A549 (cell line): ENCODE data around the gene G6PC2.

ENCODE experiments used
- BHLHE40 ChIP-seq: IDR thresholded peaks from 2 replicates; pipeline ENCODE4 v1.6.1; 2012; ENCODE audit warnings: low read depth, low read length, inconsistent platforms
- CEBPB ChIP-seq, 2 experiments: fragments of >200 bp in 1 of 2; sonication (Bioruptor Twin) in 1 of 2; formaldehyde crosslinking in 1 of 2; IDR thresholded peaks; 2 replicates each; pipeline ENCODE4 v1.6.1; 2012 to 2016
- CHD2 ChIP-seq: fragments of 150-350 bp; IDR thresholded peaks from 2 replicates; pipeline ENCODE4 v1.6.1; 2014; ENCODE audit warnings: low read length; ENCODE audit not compliant: partially characterized antibody
- CHD4 ChIP-seq: fragments of 200-600 bp; sonication (generic); IDR thresholded peaks from 2 replicates; pipeline ENCODE4 v1.6.1; 2016; ENCODE audit warnings: antibody characterized with exemption, mild to moderate bottlenecking, borderline replicate concordance
- EP300 ChIP-seq, 2 experiments: fragments of >200 bp; sonication (Bioruptor Twin); formaldehyde crosslinking; IDR thresholded peaks; 2 replicates in 1 of 2; 3 replicates in 1 of 2; pipeline ENCODE4 v1.6.1; 2016 to 2017
- KDM5A ChIP-seq: fragments of 200-600 bp; sonication (generic); IDR thresholded peaks from 2 replicates; pipeline ENCODE4 v1.6.1; 2016; ENCODE audit warnings: antibody characterized with exemption, mild to moderate bottlenecking
- MYC ChIP-seq: IDR thresholded peaks from 2 replicates; pipeline ENCODE4 v1.6.1; 2012; ENCODE audit warnings: mild to moderate bottlenecking, inconsistent platforms, low read length, improper control_type of control experiment, borderline replicate concordance
- PHF8 ChIP-seq: fragments of 200-600 bp; sonication (generic); IDR thresholded peaks from 2 replicates; pipeline ENCODE4 v1.6.1; 2016; ENCODE audit warnings: low read depth, mild to moderate bottlenecking, antibody characterized with exemption, moderate library complexity, borderline replicate concordance
- RFX5 ChIP-seq: fragments of 450-650 bp; IDR thresholded peaks from 2 replicates; pipeline ENCODE4 v1.7.1; 2014; ENCODE audit warnings: antibody characterized with exemption, mild to moderate bottlenecking, moderate library complexity
- RNF2 ChIP-seq: fragments of 200-600 bp; sonication (generic); IDR thresholded peaks from 2 replicates; pipeline ENCODE4 v1.6.1; 2016; ENCODE audit warnings: low read depth, mild to moderate bottlenecking, antibody characterized with exemption, moderate library complexity, borderline replicate concordance
- ZC3H11A ChIP-seq: fragments of 450-650 bp; IDR thresholded peaks from 2 replicates; pipeline ENCODE4 v1.6.1; 2014; ENCODE audit warnings: antibody characterized with exemption, mild to moderate bottlenecking
- ZSCAN20 ChIP-seq: fragments of 250-450 bp; sonication (Bioruptor Pico); IDR thresholded peaks from 2 replicates; pipeline ENCODE4 v1.8.0; 2022; ENCODE audit warnings: mild to moderate bottlenecking, moderate library complexity
- TF ChIP-seq, protein P1 (sequence below): fragments of 200-600 bp; sonication (generic); IDR thresholded peaks from 2 replicates; pipeline ENCODE4 v1.6.1; 2016; ENCODE audit warnings: antibody characterized with exemption, mild to moderate bottlenecking, moderate library complexity
- TF ChIP-seq, protein P2 (sequence below): fragments of >200 bp; sonication (Bioruptor Twin); formaldehyde crosslinking; IDR thresholded peaks from 3 replicates; pipeline ENCODE4 v1.5.1; 2016

DNA sequence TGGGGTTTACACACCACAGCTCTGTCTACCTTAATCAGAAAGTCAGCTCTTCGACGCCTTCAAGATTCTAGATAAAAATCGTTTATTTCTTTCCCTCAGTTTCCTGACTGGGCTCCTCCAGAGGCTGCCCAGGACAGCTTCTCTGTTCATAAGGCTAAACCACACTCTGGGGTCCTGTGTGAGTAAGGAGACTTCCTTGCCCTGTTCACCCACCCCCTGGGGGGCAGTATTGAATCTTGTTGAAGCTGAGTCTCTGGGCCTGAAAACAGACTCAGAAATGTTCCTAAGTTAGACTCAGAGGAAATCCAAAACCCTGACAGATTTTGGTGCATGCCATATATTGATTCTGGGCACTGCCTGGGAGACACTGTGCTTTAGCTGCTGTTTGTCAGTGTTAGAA lies 43.0 kb downstream of the G6PC2 start:
- TF ChIP-seq, protein P1, sequence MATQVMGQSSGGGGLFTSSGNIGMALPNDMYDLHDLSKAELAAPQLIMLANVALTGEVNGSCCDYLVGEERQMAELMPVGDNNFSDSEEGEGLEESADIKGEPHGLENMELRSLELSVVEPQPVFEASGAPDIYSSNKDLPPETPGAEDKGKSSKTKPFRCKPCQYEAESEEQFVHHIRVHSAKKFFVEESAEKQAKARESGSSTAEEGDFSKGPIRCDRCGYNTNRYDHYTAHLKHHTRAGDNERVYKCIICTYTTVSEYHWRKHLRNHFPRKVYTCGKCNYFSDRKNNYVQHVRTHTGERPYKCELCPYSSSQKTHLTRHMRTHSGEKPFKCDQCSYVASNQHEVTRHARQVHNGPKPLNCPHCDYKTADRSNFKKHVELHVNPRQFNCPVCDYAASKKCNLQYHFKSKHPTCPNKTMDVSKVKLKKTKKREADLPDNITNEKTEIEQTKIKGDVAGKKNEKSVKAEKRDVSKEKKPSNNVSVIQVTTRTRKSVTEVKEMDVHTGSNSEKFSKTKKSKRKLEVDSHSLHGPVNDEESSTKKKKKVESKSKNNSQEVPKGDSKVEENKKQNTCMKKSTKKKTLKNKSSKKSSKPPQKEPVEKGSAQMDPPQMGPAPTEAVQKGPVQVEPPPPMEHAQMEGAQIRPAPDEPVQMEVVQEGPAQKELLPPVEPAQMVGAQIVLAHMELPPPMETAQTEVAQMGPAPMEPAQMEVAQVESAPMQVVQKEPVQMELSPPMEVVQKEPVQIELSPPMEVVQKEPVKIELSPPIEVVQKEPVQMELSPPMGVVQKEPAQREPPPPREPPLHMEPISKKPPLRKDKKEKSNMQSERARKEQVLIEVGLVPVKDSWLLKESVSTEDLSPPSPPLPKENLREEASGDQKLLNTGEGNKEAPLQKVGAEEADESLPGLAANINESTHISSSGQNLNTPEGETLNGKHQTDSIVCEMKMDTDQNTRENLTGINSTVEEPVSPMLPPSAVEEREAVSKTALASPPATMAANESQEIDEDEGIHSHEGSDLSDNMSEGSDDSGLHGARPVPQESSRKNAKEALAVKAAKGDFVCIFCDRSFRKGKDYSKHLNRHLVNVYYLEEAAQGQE = no peak
- TF ChIP-seq, protein P2, sequence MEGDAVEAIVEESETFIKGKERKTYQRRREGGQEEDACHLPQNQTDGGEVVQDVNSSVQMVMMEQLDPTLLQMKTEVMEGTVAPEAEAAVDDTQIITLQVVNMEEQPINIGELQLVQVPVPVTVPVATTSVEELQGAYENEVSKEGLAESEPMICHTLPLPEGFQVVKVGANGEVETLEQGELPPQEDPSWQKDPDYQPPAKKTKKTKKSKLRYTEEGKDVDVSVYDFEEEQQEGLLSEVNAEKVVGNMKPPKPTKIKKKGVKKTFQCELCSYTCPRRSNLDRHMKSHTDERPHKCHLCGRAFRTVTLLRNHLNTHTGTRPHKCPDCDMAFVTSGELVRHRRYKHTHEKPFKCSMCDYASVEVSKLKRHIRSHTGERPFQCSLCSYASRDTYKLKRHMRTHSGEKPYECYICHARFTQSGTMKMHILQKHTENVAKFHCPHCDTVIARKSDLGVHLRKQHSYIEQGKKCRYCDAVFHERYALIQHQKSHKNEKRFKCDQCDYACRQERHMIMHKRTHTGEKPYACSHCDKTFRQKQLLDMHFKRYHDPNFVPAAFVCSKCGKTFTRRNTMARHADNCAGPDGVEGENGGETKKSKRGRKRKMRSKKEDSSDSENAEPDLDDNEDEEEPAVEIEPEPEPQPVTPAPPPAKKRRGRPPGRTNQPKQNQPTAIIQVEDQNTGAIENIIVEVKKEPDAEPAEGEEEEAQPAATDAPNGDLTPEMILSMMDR = no peak
- TF ChIP-seq ZC3H11A = no peak
- TF ChIP-seq PHF8 = no peak
- no peak for TF ChIP-seq MYC
- TF ChIP-seq EP300 (IDR thresholded peaks at IDR 0.05) = no peak
- no peak for TF ChIP-seq CHD4
- TF ChIP-seq KDM5A = no peak
- no peak for TF ChIP-seq RFX5
- TF ChIP-seq RNF2 = no peak
- no peak for TF ChIP-seq ZSCAN20 (CRISPR knock-in tag)
- no peak for TF ChIP-seq CHD2
- no peak for TF ChIP-seq CEBPB (IDR thresholded peaks at IDR 0.05)
- no peak for TF ChIP-seq BHLHE40
